Skeletal muscle tissue (tissue), 4 donors: ENCODE measurements around the gene CCDC174. TPM values are rescaled to one million over a fixed set of nuclear protein-coding genes. Genes with fewer than 3 reads are reported as not detected.

Source experiments
- H3K27ac ChIP-seq: one replicate; pipeline ENCODE4 v1.7.0; 2013; ENCODE audit warnings: mild to moderate bottlenecking, low read depth, low read length, inconsistent platforms
- H3K27me3 ChIP-seq, 3 donors: one replicate each; pipeline ENCODE4 v1.7.0; 2013; ENCODE audit warnings: low read length in 3 of 3; ENCODE audit not compliant: control insufficient read depth in 3 of 3, insufficient read depth in 3 of 3
- H3K36me3 ChIP-seq, 3 donors: one replicate each; pipeline ENCODE4 v1.7.0; 2013; ENCODE audit warnings: low read length in 3 of 3; ENCODE audit not compliant: control insufficient read depth in 3 of 3, insufficient read depth in 3 of 3
- H3K4me1 ChIP-seq, 3 donors: one replicate each; pipeline ENCODE4 v1.7.0; 2013; ENCODE audit warnings: low read length in 3 of 3, mild to moderate bottlenecking in 3 of 3; ENCODE audit not compliant: control insufficient read depth in 3 of 3, insufficient read depth in 3 of 3
- H3K4me3 ChIP-seq, 3 donors: one replicate each; pipeline ENCODE4 v1.7.0; 2013; ENCODE audit warnings: low read length in 3 of 3
- H3K9ac ChIP-seq, 3 donors: one replicate each; pipeline ENCODE4 v1.7.0; 2013; ENCODE audit warnings: low read length in 3 of 3, mild to moderate bottlenecking in 3 of 3, moderate library complexity in 2 of 3, low read depth in 1 of 3
- H3K9me3 ChIP-seq, 3 donors: one replicate each; pipeline ENCODE4 v1.7.0; 2013; ENCODE audit warnings: low read length in 3 of 3; ENCODE audit not compliant: control insufficient read depth in 3 of 3
- total RNA-seq: library from RNA; depleted of rRNA; stranded (reverse); fragments of >200 nt; gene quantifications from one replicate; pipeline ENCODE4 v1.2.3, GENCODE V29; 2014
- donor health status: Osteomylitis.

The CCDC174 gene
- total RNA-seq, 1 donor from 2014 or later: 7.3 TPM

DNA sequence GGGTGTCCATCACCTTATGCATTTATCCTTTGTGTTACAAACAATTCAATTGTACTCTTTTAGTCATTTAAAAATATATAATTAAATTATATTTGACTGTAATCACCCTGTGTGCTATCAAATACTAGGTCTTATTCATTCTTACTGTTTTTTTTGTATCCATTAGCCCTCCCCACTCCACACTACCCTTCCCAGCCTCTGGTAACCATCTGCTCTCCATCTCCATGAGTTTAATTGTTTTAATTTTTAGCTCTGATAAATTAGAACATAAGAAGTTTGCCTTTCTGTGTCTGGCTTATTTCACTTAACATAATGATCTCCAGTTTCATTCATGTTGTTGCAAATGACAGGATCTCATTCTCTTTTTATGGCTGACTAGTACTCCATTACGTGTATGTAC, 40.2 kb downstream of the CCDC174 start:
- Histone ChIP-seq H3K27ac (no peak overlapping the region), H3K9ac (no peak overlapping the region), H3K4me1 (no peaks in the 10 kb centered on the region), H3K4me3 (no peak overlapping the region), H3K27me3 (peaks cover 0 to 3% (median 0%) of the 10 kb centered on the region in 3 donors), H3K36me3 (peaks cover 0 to 5% (median 0%) of the 10 kb centered on the region in 3 donors), H3K9me3 (peaks cover 0 to 5% (median 0%) of the 10 kb centered on the region in 3 donors)

GRCh38 chr3:14698601-14699244, 47.2 kb downstream of the CCDC174 start:
- Histone ChIP-seq H3K27me3 (no peaks in the 10 kb centered on the region), H3K27ac (no peak overlapping the region), H3K4me3 (no peak overlapping the region), H3K9me3 (peaks cover 0 to under 1% (median 0%) of the 10 kb centered on the region in 3 donors), H3K36me3 (no peaks in the 10 kb centered on the region), H3K9ac (no peak overlapping the region), H3K4me1 (no peaks in the 10 kb centered on the region)

DNA sequence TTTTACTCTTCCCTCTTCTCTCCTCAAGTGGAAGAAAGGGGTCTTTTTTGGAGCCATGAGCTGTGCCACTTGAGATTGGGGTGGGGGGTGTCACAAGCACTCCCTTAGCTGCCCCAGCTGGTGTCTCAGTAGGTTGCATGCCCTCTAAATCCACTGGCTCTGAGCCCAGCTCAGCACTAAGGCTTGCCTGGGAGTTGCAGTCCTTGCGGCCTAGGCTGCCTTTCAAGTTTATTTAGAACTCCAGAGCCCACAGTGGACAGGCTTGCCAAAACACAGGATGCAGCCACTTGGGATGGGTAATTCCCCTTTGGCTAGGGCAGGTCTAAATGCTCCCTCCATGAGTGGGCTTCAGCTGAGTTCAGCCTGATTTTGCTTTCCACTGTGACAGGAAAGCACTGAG, 48.1 kb downstream of the CCDC174 start:
- Histone ChIP-seq H3K4me3 (no peak overlapping the region), H3K27ac (no peak overlapping the region), H3K4me1 (no peaks in the 10 kb centered on the region), H3K27me3 (no peaks in the 10 kb centered on the region), H3K36me3 (no peaks in the 10 kb centered on the region), H3K9me3 (no peaks in the 10 kb centered on the region), H3K9ac (no peak overlapping the region)

DNA sequence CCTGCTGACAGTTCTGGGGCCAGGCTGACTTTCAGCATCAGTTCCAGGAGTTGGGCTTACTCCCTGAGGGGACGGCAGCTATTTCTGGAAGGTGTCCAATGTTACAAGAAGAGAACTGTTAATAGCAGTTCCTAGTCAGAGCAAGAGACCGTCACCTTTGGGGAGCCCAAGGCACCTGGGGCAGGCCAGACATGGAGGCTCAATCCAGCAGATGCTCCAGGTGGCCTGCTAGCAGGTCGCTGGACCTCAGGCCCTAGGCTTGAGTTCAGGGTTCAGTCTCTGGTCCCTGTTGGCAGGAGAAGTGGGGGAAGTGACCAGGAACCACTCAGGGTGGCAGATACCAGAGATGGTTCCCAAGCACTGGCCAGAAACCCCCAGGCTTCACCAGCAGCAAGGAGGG, 49.3 kb downstream of the CCDC174 start:
- no peaks in the 10 kb centered on the region for H3K27me3 ChIP-seq
- H3K4me1 ChIP-seq: no peaks in the 10 kb centered on the region
- no peak overlapping the region for H3K4me3 ChIP-seq

GRCh38 chr3:14701676-14702075, 50.1 kb downstream of the CCDC174 start:
- Histone ChIP-seq H3K36me3 (no peaks in the 10 kb centered on the region), H3K27me3 (no peaks in the 10 kb centered on the region), H3K27ac (no peak overlapping the region), H3K9ac (no peak overlapping the region), H3K4me3 (no peak overlapping the region), H3K4me1 (no peaks in the 10 kb centered on the region), H3K9me3 (no peaks in the 10 kb centered on the region)

More for the DNA sequence above, 49.3 kb downstream of the CCDC174 start:
- H3K9ac ChIP-seq: no peak overlapping the region
- no peak overlapping the region for H3K27ac ChIP-seq
- H3K9me3 ChIP-seq: no peaks in the 10 kb centered on the region
- no peaks in the 10 kb centered on the region for H3K36me3 ChIP-seq

GRCh38 chr3:14703128-14703750, 51.7 kb downstream of the CCDC174 start:
- H3K36me3 ChIP-seq: no peaks in the 10 kb centered on the region
- no peak overlapping the region for H3K9ac ChIP-seq
- no peak overlapping the region for H3K4me3 ChIP-seq
- H3K27me3 ChIP-seq: no peaks in the 10 kb centered on the region
- H3K9me3 ChIP-seq: no peaks in the 10 kb centered on the region
- H3K27ac ChIP-seq: no peak overlapping the region
- no peaks in the 10 kb centered on the region for H3K4me1 ChIP-seq

GRCh38 chr3:14703791-14704190, 52.2 kb downstream of the CCDC174 start:
- Histone ChIP-seq H3K27ac (no peak overlapping the region), H3K36me3 (no peaks in the 10 kb centered on the region), H3K4me1 (no peaks in the 10 kb centered on the region), H3K9ac (no peak overlapping the region), H3K9me3 (no peaks in the 10 kb centered on the region), H3K4me3 (no peak overlapping the region), H3K27me3 (no peaks in the 10 kb centered on the region)

GRCh38 chr3:14706096-14706495, 54.5 kb downstream of the CCDC174 start:
- no peaks in the 10 kb centered on the region for H3K9me3 ChIP-seq
- no peaks in the 10 kb centered on the region for H3K36me3 ChIP-seq
- H3K4me3 ChIP-seq: no peak overlapping the region
- H3K4me1 ChIP-seq: no peaks in the 10 kb centered on the region
- no peak overlapping the region for H3K9ac ChIP-seq
- H3K27ac ChIP-seq: no peak overlapping the region
- H3K27me3 ChIP-seq: no peaks in the 10 kb centered on the region

DNA sequence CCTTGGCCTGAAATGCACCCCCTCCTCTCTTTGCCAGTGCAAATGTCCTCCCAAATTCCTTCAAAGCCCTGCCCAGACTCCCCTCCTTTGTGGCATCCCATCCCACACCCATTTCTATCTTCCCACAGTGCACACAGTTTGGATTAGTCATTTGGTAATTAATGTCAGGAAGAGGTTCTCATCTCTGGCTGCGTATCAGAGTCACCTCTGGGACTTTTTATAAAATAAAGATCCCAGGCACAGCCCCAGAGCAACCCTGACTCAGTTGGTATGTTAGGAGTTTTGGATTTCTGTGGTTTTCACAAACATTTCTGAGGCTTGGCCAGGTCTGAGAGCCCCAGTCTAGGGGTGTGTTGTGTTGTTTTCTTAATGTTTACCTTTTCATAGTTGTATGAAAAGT, 65.0 kb downstream of the CCDC174 start:
- Histone ChIP-seq H3K4me3 (no peak overlapping the region), H3K4me1 (no peaks in the 10 kb centered on the region), H3K36me3 (no peaks in the 10 kb centered on the region), H3K27ac (no peak overlapping the region), H3K9ac (no peak overlapping the region), H3K9me3 (peaks cover 0 to 5% (median 0%) of the 10 kb centered on the region in 3 donors), H3K27me3 (no peaks in the 10 kb centered on the region)

DNA sequence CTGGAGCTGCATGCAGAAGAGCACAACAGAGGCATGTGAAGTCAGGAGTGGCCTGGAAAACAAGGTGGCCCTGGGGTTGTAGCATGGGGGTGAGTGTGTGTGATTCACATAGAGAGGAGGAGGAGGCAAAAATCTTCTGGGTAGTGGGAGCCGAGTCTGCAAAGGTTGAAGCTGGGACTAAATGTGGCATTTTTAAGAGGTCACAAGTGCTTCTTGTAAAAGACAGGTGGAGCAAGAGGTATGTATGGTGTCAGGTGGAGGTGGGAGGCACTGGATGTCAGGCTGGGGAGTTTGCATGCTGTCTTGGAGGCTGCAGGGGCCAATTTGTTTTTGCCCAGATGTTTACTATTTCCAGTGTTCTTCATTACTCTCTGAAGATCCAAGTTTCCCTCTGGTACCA, 65.7 kb downstream of the CCDC174 start:
- Histone ChIP-seq H3K4me3 (no peak overlapping the region), H3K36me3 (no peaks in the 10 kb centered on the region), H3K27me3 (no peaks in the 10 kb centered on the region), H3K27ac (no peak overlapping the region), H3K9ac (no peak overlapping the region), H3K9me3 (peaks cover 0 to 5% (median 0%) of the 10 kb centered on the region in 3 donors), H3K4me1 (no peaks in the 10 kb centered on the region)
